ENCODE data around the gene PLCL2.

GRCh38 chr3:16898595-16899395 lies 14.0 kb downstream of the PLCL2 start:
- TF ChIP-seq CTCF (IDR thresholded peaks at IDR 0.05) = no peak
- TF ChIP-seq POLR2A (IDR thresholded peaks at IDR 0.05) = no peak

All from body of pancreas (tissue), 4 donors.